Thoracic aorta (tissue), 2 donors: ENCODE results near the gene TLN1. TPM values are rescaled to one million over a fixed set of nuclear protein-coding genes. Genes with fewer than 3 reads are reported as not detected.

ENCODE experiments used
- ATAC-seq: fragments of 150-250 bp; one replicate; pipeline ENCODE4 v1.8.0; 2017; ENCODE audit warnings: low read depth; ENCODE audit not compliant: insufficient number of reproducible peaks, low FRiP score
- DNase-seq: peaks from one replicate; pipeline ENCODE4 v3.0.0-alpha.2; 2020; ENCODE audit warnings: low spot score
- H3K27ac ChIP-seq, 2 donors: fragments of 200-600 bp; sonication (generic); 1 replicate in 1 of 2; 2 replicates in 1 of 2; pipeline ENCODE4 v1.5.1; 2016; ENCODE audit warnings: mild to moderate bottlenecking in 2 of 2, moderate library complexity in 2 of 2
- H3K27me3 ChIP-seq: fragments of 200-600 bp; sonication (generic); replicated peaks from 2 replicates; pipeline ENCODE4 v1.6.0; 2016; ENCODE audit warnings: mild to moderate bottlenecking; ENCODE audit not compliant: insufficient read depth
- H3K36me3 ChIP-seq: fragments of 200-600 bp; sonication (generic); one replicate; pipeline ENCODE4 v1.5.1; 2016
- H3K4me1 ChIP-seq, 2 donors: fragments of 200-600 bp; sonication (generic); 1 replicate in 1 of 2; 2 replicates in 1 of 2; pipeline versions ENCODE4 v1.5.1 to v1.6.0; 2016; ENCODE audit warnings: low read depth in 2 of 2, mild to moderate bottlenecking in 1 of 2; ENCODE audit not compliant: control insufficient read depth in 1 of 2
- H3K4me3 ChIP-seq: fragments of 200-600 bp; sonication (generic); 2 replicates; pipeline ENCODE4 v1.5.1; 2016; ENCODE audit warnings: mild to moderate bottlenecking
- H3K9me3 ChIP-seq: fragments of 200-600 bp; sonication (generic); 2 replicates; pipeline ENCODE4 v1.5.1; 2016
- total RNA-seq, 2 donors: library from RNA; depleted of rRNA; stranded (reverse); fragments of >200 nt; gene quantifications; one replicate each; pipeline versions ENCODE4 v1.1.0 to v1.2.3, GENCODE V29; 2016
- TF ChIP-seq, protein P1 (sequence below): fragments of 200-600 bp; sonication (generic); IDR thresholded peaks from one replicate; pipeline ENCODE4 v1.5.1; 2019; ENCODE audit warnings: antibody characterized with exemption

Gene TLN1
- total RNA-seq, 2 donors from 2014 or later = 889 to 1,019 TPM

DNA sequence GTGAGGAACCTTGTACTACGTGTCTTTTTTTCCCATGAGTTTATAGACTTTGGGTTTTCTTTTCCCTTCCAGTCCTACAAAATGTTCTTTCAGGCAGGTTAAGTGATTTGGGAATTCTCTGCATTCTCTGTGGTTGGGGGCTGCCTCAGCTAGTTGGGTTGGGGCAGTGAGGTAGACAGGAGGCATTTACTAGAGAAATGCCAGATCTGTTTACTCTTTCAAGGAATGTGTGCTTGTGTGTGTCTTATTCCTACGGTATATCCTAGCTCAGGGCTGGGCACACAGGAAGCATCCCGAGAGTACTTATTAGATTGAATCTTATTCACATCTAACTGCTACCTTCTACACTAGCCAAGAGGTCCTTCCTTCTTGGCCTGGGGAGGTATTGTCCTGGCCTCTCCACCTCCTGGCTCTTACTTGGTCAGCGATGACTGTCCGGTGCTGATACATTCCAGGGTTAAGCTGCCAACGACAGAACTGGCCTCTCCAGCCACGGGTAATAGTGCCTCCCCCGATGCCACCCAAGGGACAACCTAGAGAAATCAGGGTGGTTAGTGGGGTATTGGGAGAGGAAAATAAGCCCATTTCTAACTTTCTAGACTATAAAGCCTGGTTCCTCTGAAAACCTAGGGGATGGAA is 12.0 kb upstream of the TLN1 start:
- H3K4me1 ChIP-seq = peaks cover 23 to 41% of the 10 kb centered on the region in 2 donors
- H3K4me3 ChIP-seq = no peak overlapping the region
- peaks cover 53% of the 10 kb centered on the region for H3K36me3 ChIP-seq
- no peaks in the 10 kb centered on the region for H3K27me3 ChIP-seq
- DNase-seq (no peak), ATAC-seq (no peak)
- no peaks in the 10 kb centered on the region for H3K9me3 ChIP-seq
- TF ChIP-seq, protein P1, sequence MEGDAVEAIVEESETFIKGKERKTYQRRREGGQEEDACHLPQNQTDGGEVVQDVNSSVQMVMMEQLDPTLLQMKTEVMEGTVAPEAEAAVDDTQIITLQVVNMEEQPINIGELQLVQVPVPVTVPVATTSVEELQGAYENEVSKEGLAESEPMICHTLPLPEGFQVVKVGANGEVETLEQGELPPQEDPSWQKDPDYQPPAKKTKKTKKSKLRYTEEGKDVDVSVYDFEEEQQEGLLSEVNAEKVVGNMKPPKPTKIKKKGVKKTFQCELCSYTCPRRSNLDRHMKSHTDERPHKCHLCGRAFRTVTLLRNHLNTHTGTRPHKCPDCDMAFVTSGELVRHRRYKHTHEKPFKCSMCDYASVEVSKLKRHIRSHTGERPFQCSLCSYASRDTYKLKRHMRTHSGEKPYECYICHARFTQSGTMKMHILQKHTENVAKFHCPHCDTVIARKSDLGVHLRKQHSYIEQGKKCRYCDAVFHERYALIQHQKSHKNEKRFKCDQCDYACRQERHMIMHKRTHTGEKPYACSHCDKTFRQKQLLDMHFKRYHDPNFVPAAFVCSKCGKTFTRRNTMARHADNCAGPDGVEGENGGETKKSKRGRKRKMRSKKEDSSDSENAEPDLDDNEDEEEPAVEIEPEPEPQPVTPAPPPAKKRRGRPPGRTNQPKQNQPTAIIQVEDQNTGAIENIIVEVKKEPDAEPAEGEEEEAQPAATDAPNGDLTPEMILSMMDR = no peak
- peak overlapping the region in 1 of 2 donors; percentile 30 for H3K27ac ChIP-seq

DNA sequence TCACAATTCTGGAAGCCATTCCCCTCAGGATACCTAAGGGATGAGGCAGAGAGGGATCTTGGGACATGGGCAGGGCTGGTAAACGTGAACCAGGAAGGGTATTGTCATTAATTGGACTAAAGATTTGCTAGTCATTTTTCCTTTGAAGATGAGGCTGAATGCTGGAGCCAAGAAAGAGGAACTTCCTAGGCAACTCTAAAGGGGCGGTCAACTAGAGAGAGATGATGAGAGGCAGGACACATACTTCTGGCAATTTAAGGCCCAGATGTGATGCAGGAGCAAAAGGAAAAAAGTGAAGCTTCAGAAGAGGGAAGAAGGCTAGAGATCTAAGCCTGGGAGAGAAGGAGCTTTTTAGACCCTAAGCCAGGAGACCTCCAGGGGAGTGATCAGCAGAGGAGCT is 11.5 kb upstream of the TLN1 start:
- Histone ChIP-seq H3K4me3 (no peak overlapping the region), H3K27me3 (no peaks in the 10 kb centered on the region), H3K36me3 (peaks cover 59% of the 10 kb centered on the region), H3K4me1 (peaks cover 23 to 41% of the 10 kb centered on the region in 2 donors), H3K9me3 (no peaks in the 10 kb centered on the region), H3K27ac (peak overlapping the region in 1 of 2 donors; percentile 30)
- no peak for DNase-seq
- no peak for ATAC-seq
- TF ChIP-seq, protein P1 = no peak

DNA sequence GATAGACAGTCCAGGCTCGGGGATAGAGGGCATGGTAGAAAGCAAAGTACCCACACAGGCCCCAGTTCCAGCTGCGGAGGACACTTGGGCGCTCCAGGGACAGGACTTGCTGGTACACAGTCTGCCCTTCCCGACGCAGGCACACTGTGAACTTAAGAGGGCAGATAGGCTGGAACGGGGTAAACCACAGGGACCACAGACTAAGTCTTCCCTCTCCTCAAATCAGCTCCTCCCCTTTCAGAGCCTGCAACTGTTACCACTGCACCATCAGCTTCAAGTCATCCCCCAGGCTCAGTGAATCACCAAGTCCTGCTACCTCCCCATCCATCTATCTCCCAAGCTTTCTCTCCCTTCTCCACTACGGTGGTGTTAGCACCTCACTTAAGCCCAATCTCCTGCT is 9.7 kb upstream of the TLN1 start:
- ATAC-seq = no peak
- Histone ChIP-seq H3K4me3 (no peak overlapping the region), H3K4me1 (peaks cover 13 to 24% of the 10 kb centered on the region in 2 donors), H3K9me3 (no peaks in the 10 kb centered on the region), H3K27ac (no peak overlapping the region), H3K36me3 (peaks cover 75% of the 10 kb centered on the region), H3K27me3 (no peaks in the 10 kb centered on the region)
- TF ChIP-seq, protein P1 = no peak
- no peak for DNase-seq

DNA sequence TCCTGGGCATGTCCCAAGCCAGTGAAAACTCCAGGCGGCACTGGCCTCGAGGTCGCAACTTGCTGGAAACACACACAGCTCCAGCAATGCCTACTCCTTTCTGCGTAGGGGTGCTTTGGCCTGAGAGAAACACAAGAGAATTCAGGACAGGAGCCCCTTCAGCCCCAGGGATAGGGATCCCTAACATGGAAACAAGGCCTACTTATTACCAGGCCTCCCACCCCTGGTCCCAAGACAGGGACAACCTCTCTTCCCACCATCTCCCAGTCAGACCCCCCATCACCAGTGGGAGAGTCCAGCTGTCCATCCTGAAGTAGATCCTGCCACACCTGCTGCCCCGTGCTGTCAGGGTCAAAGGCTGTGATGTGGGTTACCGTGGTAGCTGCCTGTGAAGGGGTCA is 8.2 kb upstream of the TLN1 start:
- ATAC-seq = no peak
- H3K36me3 ChIP-seq = peaks cover 86% of the 10 kb centered on the region
- no peak overlapping the region for H3K27ac ChIP-seq
- no peaks in the 10 kb centered on the region for H3K9me3 ChIP-seq
- peaks cover 2 to 10% of the 10 kb centered on the region in 2 donors for H3K4me1 ChIP-seq
- H3K4me3 ChIP-seq = no peak overlapping the region
- no peaks in the 10 kb centered on the region for H3K27me3 ChIP-seq
- TF ChIP-seq, protein P1 = no peak
- DNase-seq = no peak

DNA sequence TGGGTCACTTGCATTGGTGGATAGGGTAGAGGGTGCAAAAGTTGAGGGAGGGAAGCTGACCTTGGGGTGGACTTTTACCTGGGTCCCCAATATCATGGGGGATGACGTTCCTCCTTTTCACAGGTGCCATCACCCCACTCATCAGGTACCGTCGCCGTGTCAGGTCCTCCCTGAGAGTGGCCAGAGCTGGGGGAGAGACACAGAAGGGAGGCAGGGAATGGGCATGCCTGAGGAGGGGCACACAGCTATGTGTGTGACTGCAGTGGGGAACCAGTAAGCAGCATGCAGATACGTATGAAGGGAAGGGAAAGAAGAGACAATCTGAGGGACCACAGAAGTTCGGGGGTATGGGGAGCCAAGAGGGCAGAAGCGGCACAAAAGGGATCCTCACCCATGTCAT is 6.9 kb upstream of the TLN1 start:
- H3K9me3 ChIP-seq = no peaks in the 10 kb centered on the region
- TF ChIP-seq, protein P1 = no peak
- H3K36me3 ChIP-seq = peaks cover 84% of the 10 kb centered on the region
- no peak overlapping the region for H3K27ac ChIP-seq
- peaks cover 1 to 7% of the 10 kb centered on the region in 2 donors for H3K4me1 ChIP-seq
- ATAC-seq (no peak), DNase-seq (no peak)
- no peak overlapping the region for H3K4me3 ChIP-seq
- H3K27me3 ChIP-seq = no peaks in the 10 kb centered on the region
